Measurements from ENCODE around the gene DCX. TPM values are rescaled to one million over a fixed set of nuclear protein-coding genes. Genes with fewer than 3 reads are reported as not detected.

Gene DCX
- total RNA-seq, 1 donor from 2014 or later: 0.05 TPM

- no peaks in the 10 kb centered on the region for H3K4me1 ChIP-seq
- intact Hi-C loops (cut with micrococcal nuclease): no loop called here
These were observed 24.4 kb downstream of the DCX start for GRCh38 chrX:111387470-111388070.

GRCh38 chrX:111386615-111387233 is 25.3 kb downstream of the DCX start:
- Histone ChIP-seq H3K27me3 (ENCODE audit: low read depth) (no peaks in the 10 kb centered on the region), H3K9me3 (replicated peaks) (no peaks in the 10 kb centered on the region), H3K27ac (replicated peaks) (no peak overlapping the region), H3K4me3 (no peak overlapping the region), H3K36me3 (no peaks in the 10 kb centered on the region), H3K4me1 (no peaks in the 10 kb centered on the region)
- intact Hi-C loops (cut with micrococcal nuclease): no loop called here
- no peak for DNase-seq
- no peak for TF ChIP-seq CTCF (IDR thresholded peaks at IDR 0.05; ENCODE audit: borderline replicate concordance)

More at GRCh38 chrX:111387470-111388070, 24.4 kb downstream of the DCX start:
- Histone ChIP-seq H3K27ac (replicated peaks) (no peak overlapping the region), H3K36me3 (no peaks in the 10 kb centered on the region), H3K4me3 (no peak overlapping the region), H3K9me3 (replicated peaks) (no peaks in the 10 kb centered on the region), H3K27me3 (ENCODE audit: low read depth) (no peaks in the 10 kb centered on the region)
- no peak for TF ChIP-seq CTCF (IDR thresholded peaks at IDR 0.05; ENCODE audit: borderline replicate concordance)
- no peak for DNase-seq

GRCh38 chrX:111386077-111386476 is 25.9 kb downstream of the DCX start:
- H3K9me3 ChIP-seq (replicated peaks): no peaks in the 10 kb centered on the region
- no peaks in the 10 kb centered on the region for H3K4me1 ChIP-seq
- no peaks in the 10 kb centered on the region for H3K36me3 ChIP-seq
- DNase-seq: no peak
- H3K27me3 ChIP-seq (ENCODE audit: low read depth): no peaks in the 10 kb centered on the region
- H3K27ac ChIP-seq (replicated peaks): no peak overlapping the region
- H3K4me3 ChIP-seq: no peak overlapping the region
- intact Hi-C loops (cut with micrococcal nuclease): no loop called here
- no peak for TF ChIP-seq CTCF (IDR thresholded peaks at IDR 0.05; ENCODE audit: borderline replicate concordance)

GRCh38 chrX:111382277-111382676 is 29.7 kb downstream of the DCX start:
- intact Hi-C loops (cut with micrococcal nuclease): no loop called here
- TF ChIP-seq CTCF (IDR thresholded peaks at IDR 0.05; ENCODE audit: borderline replicate concordance): no peak
- Histone ChIP-seq H3K4me1 (no peaks in the 10 kb centered on the region), H3K36me3 (no peaks in the 10 kb centered on the region), H3K9me3 (replicated peaks) (no peaks in the 10 kb centered on the region), H3K4me3 (no peak overlapping the region), H3K27me3 (ENCODE audit: low read depth) (no peaks in the 10 kb centered on the region), H3K27ac (replicated peaks) (no peak overlapping the region)
- DNase-seq: no peak

- Histone ChIP-seq H3K9me3 (replicated peaks) (no peaks in the 10 kb centered on the region), H3K36me3 (no peaks in the 10 kb centered on the region), H3K4me3 (no peak overlapping the region), H3K4me1 (no peaks in the 10 kb centered on the region), H3K27ac (replicated peaks) (no peak overlapping the region), H3K27me3 (ENCODE audit: low read depth) (no peaks in the 10 kb centered on the region)
- intact Hi-C loops (cut with micrococcal nuclease): no loop called here
- no peak for TF ChIP-seq CTCF (IDR thresholded peaks at IDR 0.05; ENCODE audit: borderline replicate concordance)
- DNase-seq: no peak
These were observed 35.0 kb downstream of the DCX start for GRCh38 chrX:111376897-111377578.

Measured in left ventricle myocardium inferior (tissue), 1 donor.